Amniotic stem cell (primary cell): ENCODE measurements around the gene ZFYVE21.

ENCODE experiments used
- DNase-seq: peaks from one replicate; lab custom pipeline; 2025; lab: John Stamatoyannopoulos, UW

Gene ZFYVE21

DNA sequence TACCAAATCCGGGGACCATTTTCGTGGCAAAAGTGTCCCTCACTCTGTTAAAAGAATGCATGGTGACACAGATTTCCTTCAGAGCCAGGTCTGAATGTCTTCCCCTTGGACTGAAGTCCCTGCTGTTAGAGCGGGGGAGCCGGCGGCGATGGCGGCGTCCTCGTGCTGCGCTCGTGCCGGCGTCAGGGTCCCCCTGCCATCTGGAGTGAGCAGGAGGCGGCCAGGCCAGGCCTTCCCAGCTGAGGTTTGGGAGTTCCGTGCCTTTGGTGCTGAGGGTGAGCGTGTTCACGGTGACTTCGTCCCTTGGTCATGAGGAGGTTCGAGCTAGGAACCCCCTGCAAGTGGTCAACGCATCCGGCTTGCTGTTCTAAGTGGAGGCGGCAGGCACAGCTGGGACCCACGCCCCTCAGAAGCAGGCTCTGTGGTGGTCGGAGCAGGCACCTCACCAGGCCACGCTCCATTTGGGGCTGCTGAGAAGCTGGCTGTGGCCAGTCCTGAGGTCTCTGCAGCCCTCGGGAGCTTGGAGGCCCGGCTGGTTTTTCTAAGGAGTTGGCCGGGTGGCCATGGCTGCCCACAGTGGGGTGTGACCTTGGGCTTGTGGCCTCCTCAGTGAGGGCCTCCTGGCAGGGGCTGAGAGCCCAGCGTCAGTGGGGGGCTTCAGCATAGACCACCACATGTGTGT, 9.5 kb downstream of the ZFYVE21 start:
- DNase-seq: no peak

DNA sequence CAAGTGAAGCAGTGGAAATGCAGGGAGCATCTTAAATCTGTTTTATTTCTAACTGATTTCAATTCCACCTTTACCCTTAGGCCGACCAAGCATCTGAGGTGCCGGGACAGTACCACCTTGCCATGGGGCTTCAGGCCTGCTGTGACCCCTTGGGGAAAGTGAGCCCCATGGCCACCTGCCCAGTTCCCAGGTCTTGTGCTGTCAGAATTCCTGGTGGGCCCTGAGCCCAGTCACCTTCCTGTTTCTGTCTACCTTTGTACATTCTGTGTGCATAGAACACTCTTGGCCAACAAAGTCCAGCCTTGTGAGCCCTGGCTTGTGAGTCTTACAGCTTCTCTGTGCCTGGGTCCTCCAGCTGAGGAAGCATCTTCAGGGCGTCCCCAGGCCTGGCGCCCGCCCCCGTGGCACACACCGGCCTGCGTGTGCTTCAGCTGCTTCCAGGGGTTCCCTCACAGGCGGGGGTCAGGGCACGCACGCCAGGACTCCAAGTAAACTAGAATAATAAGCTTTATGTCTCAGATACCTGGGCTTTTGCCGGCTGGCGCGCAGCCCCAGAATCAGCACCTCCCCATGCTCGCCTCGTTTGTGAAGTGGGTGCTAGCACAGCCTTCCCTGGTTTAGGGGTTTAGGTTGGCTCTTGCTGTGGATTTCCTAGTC, 10.3 kb downstream of the ZFYVE21 start:
- DNase-seq: no peak

- no peak for DNase-seq
These were observed 10.9 kb downstream of the ZFYVE21 start for GRCh38 chr14:103726474-103726873.

DNA sequence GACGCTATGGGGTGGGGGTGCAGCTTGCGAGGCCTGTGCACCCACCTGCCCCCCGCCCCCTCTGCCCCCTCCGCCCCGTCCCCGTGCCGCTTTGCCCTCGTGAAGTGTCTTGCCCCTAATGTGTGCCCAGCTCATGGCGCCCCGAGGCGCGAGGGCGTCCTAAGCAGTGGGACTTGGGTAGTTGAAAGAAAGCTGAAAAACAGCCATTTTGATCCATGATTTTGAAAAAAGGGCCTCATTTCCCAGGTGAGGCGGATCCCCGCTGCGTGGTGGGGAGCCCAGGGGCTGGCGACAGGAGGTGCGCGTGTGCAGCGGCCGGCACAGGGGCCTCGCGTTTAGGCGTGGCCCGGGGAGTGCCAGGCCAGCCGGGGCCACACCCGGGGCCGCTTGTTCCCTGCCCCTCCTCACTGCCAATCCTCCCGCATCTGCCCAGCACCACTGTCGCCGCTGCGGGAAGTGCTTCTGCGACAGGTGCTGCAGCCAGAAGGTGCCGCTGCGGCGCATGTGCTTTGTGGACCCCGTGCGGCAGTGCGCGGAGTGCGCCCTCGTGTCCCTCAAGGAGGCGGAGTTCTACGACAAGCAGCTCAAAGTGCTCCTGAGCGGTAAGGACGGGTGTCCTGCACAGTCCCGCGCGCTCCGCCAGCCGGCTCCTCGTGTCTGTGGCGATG, 11.8 kb downstream of the ZFYVE21 start:
- no peak for DNase-seq

GRCh38 chr14:103728141-103728540, 12.5 kb downstream of the ZFYVE21 start:
- no peak for DNase-seq

GRCh38 chr14:103728721-103729120, 13.1 kb downstream of the ZFYVE21 start:
- no peak for DNase-seq

DNA sequence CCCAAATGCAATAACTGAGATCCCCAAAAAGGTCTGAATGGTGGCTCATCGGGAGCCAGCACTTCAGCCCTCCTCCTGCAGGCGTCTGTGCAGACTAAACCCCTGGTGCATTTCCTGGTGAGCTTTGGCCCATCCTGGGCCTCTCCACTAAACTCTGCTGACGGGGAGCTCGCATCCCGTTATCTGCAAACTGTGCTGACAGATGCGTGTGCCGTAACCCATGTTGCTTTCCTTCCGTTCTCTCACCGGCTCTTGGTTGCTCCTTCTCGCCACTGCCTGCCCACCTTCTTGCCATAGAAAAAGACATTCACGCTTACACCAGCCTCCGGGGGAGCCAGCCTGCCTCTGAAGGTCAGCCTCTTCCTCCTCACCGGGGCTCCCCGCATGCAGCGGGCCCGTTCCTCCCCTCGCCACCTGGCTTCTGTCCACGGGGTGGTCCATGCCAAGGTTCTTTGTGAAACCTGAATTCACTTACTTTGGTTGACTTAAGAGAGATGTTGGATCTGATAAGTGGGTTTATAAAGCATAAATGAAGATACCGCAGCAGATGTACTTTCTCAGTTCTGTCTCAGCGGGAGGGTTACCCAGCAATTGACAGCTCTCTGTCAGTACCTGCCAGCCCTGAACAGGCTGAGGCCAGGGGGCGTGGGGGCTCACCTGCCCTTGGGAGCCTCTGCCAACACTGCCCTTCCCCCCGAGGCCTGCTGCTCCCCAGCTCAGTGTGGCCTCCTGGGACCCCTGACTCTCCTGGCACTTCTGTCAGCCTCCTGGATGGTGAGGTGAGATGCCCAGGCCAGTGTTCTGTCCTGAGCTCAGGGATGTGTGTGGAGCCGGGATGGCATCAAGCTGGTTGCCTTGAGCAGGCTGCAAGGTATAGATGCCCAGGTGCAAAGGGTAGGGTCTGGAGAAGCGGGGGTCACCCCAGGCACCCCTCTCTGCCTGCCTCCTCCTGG, 14.2 kb downstream of the ZFYVE21 start:
- no peak for DNase-seq

DNA sequence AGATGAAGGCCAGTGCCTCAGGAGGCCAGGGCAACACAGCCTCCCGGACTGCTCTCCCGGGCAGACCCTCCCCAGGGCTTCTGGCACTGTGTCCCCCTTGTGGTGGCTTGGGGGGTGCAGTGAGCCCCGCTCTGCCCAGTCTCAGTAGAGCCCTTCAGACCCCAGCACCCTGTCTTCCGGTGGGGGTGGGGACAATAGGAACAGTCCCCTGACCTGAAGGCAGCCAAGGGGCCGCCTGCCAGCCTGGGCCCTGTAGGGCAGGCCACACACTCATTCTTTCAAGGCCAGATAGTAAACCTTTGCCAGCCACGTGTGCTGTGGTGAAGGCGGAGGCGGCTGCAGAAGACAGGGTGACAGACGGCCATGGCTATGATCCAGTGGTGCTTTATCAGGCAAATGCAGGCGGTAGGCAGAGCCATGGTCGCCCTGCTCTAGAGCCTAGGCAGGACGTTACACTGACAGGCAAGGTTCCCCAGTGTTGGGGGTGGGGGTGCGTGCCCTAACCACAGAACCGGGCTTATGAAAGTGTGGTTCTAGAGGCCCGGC, 15.0 kb downstream of the ZFYVE21 start:
- no peak for DNase-seq

GRCh38 chr14:103731481-103731880, 15.9 kb downstream of the ZFYVE21 start:
- DNase-seq: no peak

GRCh38 chr14:103731916-103732867, 16.6 kb downstream of the ZFYVE21 start:
- DNase-seq: no peak

GRCh38 chr14:103732868-103733620, 17.4 kb downstream of the ZFYVE21 start:
- DNase-seq: no peak

DNA sequence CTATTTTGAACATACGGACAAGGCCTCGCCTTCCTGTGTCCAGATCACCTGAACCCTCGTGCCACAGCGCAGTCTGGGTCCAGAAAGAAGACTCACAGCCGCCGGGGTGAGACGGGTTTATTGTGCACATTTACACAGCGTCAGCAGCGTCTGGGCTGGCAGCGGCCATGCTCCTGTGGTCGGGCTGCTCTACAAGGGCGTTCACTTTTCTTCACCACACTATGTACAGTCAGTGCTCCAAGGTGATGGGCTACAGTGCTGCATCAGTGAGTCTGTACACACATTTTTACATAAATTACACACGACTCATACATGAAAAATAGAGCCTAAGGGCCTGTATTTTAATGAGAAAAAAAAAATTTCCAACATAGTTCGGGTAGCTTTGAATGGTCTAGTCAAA, 18.0 kb downstream of the ZFYVE21 start:
- no peak for DNase-seq

DNA sequence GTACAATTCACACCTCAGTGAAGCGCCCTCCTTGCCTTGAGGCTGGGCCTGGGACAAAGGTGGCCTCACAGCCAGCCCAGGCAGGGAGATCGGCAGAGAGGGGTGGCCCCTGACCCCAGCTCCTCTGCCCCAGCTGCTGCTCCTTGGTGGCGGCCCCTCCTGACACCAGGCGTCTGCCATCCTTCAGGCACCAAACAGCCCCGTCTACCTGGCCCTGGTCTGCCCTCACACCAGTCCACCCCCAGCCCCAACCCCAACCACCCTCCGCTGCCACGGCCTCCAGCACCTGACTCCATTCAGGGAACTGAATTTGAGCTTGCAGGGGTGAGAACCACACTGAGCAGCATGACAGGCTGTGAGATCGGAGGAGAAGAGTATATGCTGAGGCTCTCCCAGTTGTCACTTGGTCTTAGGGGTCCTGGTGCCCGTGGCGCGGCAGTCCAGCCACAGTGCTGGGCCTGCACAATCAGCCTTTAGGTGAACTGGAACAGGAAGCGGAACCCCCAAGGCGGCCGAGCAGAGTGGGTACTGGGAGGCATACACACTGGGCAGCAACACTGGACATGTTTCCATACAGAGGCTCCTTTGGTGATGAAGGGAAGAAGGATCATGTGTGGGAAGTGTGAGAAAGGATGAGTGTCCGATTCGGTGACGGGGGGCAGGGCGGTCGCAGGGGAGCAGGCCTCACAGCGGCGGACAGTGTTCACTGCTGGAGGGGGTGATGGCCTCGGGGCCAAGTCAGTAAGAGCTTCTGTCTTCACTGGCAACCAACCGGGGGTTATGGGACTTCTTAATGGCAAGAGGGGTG, 18.7 kb downstream of the ZFYVE21 start:
- no peak for DNase-seq

DNA sequence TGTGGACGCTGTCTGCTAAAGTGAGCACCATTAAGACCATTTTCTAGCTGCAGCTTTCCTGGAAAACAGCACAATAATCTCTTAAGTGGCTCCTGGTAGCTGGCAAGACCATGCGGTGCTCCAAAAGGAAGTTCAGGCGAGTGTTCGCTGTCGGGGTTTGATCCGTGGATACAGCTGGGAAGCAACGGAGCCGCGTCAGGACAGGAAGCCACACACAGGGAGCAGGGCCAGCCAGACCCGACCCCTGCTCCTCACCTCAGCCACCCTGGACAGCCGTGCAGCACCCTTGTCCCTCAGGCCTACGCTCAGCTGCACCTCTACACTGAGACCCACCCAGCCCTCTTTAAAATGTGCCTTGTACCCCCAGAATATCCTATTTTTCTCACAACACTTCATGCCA, 19.4 kb downstream of the ZFYVE21 start:
- DNase-seq: no peak

DNA sequence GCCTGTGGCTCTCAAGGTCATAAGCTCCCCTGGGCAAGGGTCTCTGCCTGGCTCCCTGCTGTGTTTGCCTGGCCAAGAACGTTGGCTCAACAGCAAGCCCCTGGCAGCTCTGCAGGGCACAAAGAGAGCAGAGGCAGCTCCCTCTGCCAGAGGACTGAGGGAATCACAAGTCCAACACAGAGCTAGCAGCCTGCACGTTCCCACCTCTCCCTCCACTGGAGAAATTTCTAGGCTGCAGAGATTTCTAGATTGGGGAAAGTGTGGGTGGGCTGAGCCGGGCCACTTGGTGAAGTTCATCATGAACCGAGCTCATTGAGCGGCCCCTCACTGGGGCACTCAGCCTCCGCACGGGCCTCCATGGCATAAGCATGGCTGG, 19.8 kb downstream of the ZFYVE21 start:
- DNase-seq: no peak

DNA sequence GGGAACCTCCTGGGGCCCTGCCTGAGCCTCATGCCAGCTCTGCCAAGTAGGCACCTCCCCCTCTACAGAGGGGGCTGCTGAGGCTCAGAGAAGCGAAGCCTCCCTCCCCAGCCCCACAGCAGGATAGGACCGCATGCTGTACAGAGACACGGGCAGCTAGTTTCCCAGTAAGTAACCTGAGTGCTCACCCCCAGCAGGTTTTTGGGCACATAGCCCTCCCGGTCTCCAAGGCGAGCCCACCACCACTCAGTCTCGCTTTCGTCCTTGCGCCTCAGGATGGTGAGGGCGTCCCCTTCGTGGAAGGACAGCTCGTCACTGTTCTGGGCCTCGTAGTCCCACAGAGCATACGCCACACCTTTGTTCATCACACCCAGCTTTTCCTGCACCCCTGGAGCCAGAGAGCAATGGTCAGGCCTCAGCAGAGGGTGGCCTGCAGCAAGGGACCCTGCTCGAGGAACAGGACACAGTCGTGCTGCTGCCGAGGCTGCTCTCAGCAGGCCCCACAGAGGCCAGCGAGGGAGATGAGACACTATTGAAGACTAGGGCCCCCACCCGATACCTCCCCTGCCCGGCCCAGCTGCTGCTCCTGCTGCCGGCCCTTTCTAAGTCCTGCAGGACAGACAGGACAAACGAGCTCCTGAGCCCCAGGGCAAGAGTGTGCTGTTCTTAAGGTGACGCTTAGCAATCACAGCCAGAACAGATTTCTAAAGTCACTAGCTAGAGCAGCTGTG, 20.4 kb downstream of the ZFYVE21 start:
- no peak for DNase-seq

- no peak for DNase-seq
These were observed 21.2 kb downstream of the ZFYVE21 start for GRCh38 chr14:103736546-103737431.
